Mesendoderm (in vitro differentiated cells): Measurements from ENCODE around the gene TMEM200B.
"Not testable (repeated sequence)": the region's sequence is repeated elsewhere in the genome, so short reads cannot be mapped to it uniquely, and the experiment has no call there.

Source experiments
- DNase-seq: peaks from one replicate; pipeline ENCODE4 v3.0.0; 2013
- H2AK5ac ChIP-seq: 2 replicates; pipeline ENCODE4 v1.6.1; 2013; ENCODE audit warnings: low read length, inconsistent platforms
- H2BK120ac ChIP-seq: 2 replicates; pipeline ENCODE4 v1.6.1; 2013; ENCODE audit warnings: low read depth, mild to moderate bottlenecking, low read length, moderate library complexity, mixed read lengths
- H2BK15ac ChIP-seq: replicated peaks from 2 replicates; pipeline ENCODE4 v1.6.1; 2013; ENCODE audit warnings: low read depth, mild to moderate bottlenecking, moderate library complexity
- H2BK5ac ChIP-seq: 2 replicates; pipeline ENCODE4 v1.6.1; 2013; ENCODE audit warnings: low read length, inconsistent platforms
- H3K18ac ChIP-seq: 2 replicates; pipeline ENCODE4 v1.6.1; 2013; ENCODE audit warnings: mild to moderate bottlenecking, low read length, mixed read lengths
- H3K23ac ChIP-seq: one replicate; pipeline ENCODE4 v1.6.1; 2013; ENCODE audit warnings: low read length
- H3K27ac ChIP-seq: 2 replicates; pipeline ENCODE4 v1.5.1; 2013; ENCODE audit warnings: low read depth, mild to moderate bottlenecking, inconsistent platforms, low read length, moderate library complexity
- H3K27me3 ChIP-seq: 2 replicates; pipeline ENCODE4 v1.6.1; 2013; ENCODE audit warnings: low read length, control low read depth, mild to moderate bottlenecking, inconsistent platforms; ENCODE audit not compliant: insufficient read depth, poor library complexity
- H3K36me3 ChIP-seq: 2 replicates; pipeline ENCODE4 v1.6.1; 2013; ENCODE audit warnings: low read length, inconsistent platforms; ENCODE audit not compliant: control insufficient read depth, insufficient read depth
- H3K4ac ChIP-seq: one replicate; pipeline ENCODE4 v1.6.1; 2013; ENCODE audit warnings: low read depth, mild to moderate bottlenecking, low read length, moderate library complexity
- H3K4me1 ChIP-seq: 2 replicates; pipeline ENCODE4 v1.6.1; 2013; ENCODE audit warnings: low read depth, low read length, inconsistent platforms; ENCODE audit not compliant: control insufficient read depth
- H3K4me2 ChIP-seq: 2 replicates; pipeline ENCODE4 v1.6.1; 2013; ENCODE audit warnings: low read length
- H3K4me3 ChIP-seq: 2 replicates; pipeline ENCODE4 v1.5.1; 2013; ENCODE audit warnings: mild to moderate bottlenecking, low read length
- H3K56ac ChIP-seq: one replicate; pipeline ENCODE4 v1.6.1; 2013; ENCODE audit warnings: low read length
- H3K79me1 ChIP-seq: 2 replicates; pipeline ENCODE4 v1.6.1; 2013; ENCODE audit warnings: low read length, inconsistent platforms
- H3K79me2 ChIP-seq: 2 replicates; pipeline ENCODE4 v1.6.1; 2013; ENCODE audit warnings: mild to moderate bottlenecking, low read length; ENCODE audit not compliant: control insufficient read depth, insufficient read depth
- H3K9ac ChIP-seq: 2 replicates; pipeline ENCODE4 v1.6.1; 2013; ENCODE audit warnings: low read length, inconsistent platforms
- H4K5ac ChIP-seq: one replicate; pipeline ENCODE4 v1.6.1; 2013; ENCODE audit warnings: low read length
- H4K8ac ChIP-seq: one replicate; pipeline ENCODE4 v1.6.1; 2013; ENCODE audit warnings: low read depth, mild to moderate bottlenecking, control low read depth, low read length, moderate library complexity
- WGBS: extraction: QIAGEN DNeasy Blood & Tissue Kit; methylation state at CpG from one replicate; pipeline ENCODE4 v1.1.7; 2013; ENCODE audit warnings: low lambda C conversion rate, missing lambda C conversion rate; ENCODE audit not compliant: insufficient coverage; ENCODE audit errors: extremely low coverage; 5-methylcytosine and 5-hydroxymethylcytosine counted together

The TMEM200B gene

DNA sequence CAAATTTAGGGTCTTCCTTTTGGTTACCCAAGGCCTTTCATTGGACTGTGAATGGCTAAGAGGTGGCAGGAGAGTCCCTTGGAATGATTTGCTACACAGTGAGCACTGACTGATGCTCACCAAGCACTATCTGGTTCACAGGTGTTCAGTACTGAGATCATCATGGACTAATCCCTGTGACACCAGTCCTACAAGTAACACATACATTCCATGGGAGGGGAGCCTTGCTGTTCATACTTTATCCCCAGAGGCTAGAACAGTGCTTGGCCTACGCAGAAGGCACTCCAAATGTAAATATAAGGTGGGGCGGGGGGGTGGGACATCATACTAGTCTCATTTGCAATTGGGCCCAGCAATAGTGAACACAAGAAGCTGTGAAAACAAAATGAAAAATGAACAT is 20.5 kb upstream of the TMEM200B start:
- Histone ChIP-seq H3K79me2 (no peaks in the 10 kb centered on the region), H2BK15ac (no peak overlapping the region), H4K8ac (no peak overlapping the region), H3K79me1 (peaks cover 2% of the 10 kb centered on the region), H2AK5ac (no peak overlapping the region), H3K36me3 (peaks cover 16% of the 10 kb centered on the region), H4K5ac (no peak overlapping the region), H3K27me3 (no peaks in the 10 kb centered on the region), H2BK5ac (no peak overlapping the region), H3K4me1 (no peaks in the 10 kb centered on the region), H3K9ac (no peak overlapping the region), H3K4ac (no peak overlapping the region), H3K23ac (no peak overlapping the region), H2BK120ac (no peak overlapping the region), H3K18ac (no peak overlapping the region), H3K4me3 (no peak overlapping the region), H3K56ac (no peak overlapping the region), H3K27ac (no peak overlapping the region), H3K4me2 (no peak overlapping the region)
- WGBS: no CpG with 5 or more reads among the region's 2 CpGs
- no peak for DNase-seq

DNA sequence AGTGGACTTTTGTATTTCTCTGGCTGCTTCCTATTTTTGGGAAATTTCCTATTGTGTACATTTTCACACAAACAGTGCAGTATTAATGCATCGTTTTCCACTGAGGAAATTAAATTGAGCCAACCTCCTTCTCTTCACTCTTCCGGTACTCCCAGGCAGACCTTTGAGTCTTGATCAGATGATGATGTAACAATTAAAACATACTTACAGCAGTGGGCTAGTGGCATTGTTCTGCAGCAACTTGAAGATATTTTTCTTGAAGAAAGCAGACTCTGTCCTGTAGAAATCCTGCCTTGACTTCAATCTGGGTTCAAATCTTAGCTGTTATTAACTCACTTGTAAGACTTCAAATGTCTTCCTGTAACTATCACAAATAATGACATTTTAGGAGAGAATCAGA is 19.0 kb upstream of the TMEM200B start:
- Histone ChIP-seq H3K79me1 (peaks cover 2% of the 10 kb centered on the region), H3K9ac (no peak overlapping the region), H3K79me2 (no peaks in the 10 kb centered on the region), H3K4me1 (no peaks in the 10 kb centered on the region), H2BK15ac (no peak overlapping the region), H2BK5ac (no peak overlapping the region), H3K18ac (no peak overlapping the region), H3K27ac (no peak overlapping the region), H3K56ac (no peak overlapping the region), H3K27me3 (no peaks in the 10 kb centered on the region), H2AK5ac (no peak overlapping the region), H3K36me3 (peaks cover 4% of the 10 kb centered on the region), H3K4ac (no peak overlapping the region), H4K5ac (no peak overlapping the region), H4K8ac (no peak overlapping the region), H3K4me3 (no peak overlapping the region), H2BK120ac (no peak overlapping the region), H3K4me2 (no peak overlapping the region), H3K23ac (no peak overlapping the region)
- DNase-seq: no peak
- no CpG with 5 or more reads among the region's 2 CpGs for WGBS

DNA sequence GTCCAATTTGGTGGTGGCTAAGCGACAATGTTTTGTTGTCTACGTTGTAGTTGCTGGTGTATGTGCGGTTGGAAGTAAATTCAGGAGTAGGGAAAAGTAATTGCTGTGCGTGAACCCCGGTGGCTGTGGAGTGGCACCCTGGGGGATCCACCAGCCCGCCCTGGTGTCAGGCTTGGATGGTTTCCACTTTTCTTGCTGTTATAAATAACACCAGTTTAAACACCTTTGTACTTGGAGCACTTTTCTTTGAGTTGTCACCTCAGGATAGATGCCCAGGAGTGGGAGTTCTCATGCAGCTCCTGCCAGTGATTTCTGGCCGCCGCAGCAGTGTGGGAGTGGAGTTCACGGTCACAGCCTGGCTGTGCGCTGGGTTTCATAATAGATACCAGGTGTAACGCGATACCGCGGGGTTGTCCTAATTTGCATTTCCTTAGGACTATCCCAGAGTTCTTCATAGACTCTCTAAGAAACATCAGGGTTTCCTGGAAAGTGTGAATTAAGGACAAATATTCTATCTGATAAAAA is 12.8 kb upstream of the TMEM200B start:
- Histone ChIP-seq H3K4me3 (no peak overlapping the region), H3K27ac (no peak overlapping the region), H3K36me3 (no peaks in the 10 kb centered on the region), H3K23ac (no peak overlapping the region), H3K27me3 (no peaks in the 10 kb centered on the region), H3K79me2 (no peaks in the 10 kb centered on the region), H3K4me2 (no peak overlapping the region), H4K8ac (no peak overlapping the region), H3K4ac (no peak overlapping the region), H4K5ac (no peak overlapping the region), H2BK5ac (no peak overlapping the region), H2BK15ac (no peak overlapping the region), H3K18ac (no peak overlapping the region), H3K79me1 (no peaks in the 10 kb centered on the region), H3K9ac (no peak overlapping the region), H3K4me1 (no peaks in the 10 kb centered on the region), H3K56ac (no peak overlapping the region), H2BK120ac (no peak overlapping the region), H2AK5ac (no peak overlapping the region)
- WGBS: no CpG with 5 or more reads among the region's 14 CpGs
- DNase-seq: peak; percentile 25

DNA sequence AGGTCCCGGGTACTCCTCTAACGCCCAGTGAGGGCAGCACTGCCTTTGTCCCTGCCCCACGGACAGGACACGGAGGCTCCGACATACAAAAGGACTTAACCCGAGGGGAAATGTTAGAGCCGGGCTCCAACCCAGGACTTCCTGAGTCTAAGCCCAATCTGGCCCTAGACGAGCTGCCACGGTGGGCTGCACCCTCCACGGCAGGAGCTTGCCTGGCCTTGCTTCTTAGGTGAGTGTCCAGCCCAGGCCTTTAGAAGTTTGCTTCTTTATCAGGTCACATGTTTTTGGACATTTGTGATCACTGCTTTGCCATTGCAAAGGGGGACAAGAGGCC is 11.0 kb upstream of the TMEM200B start:
- H2AK5ac ChIP-seq: no peak overlapping the region
- no peak overlapping the region for H3K4me3 ChIP-seq
- DNase-seq: no peak
- no peaks in the 10 kb centered on the region for H3K36me3 ChIP-seq
- no peak overlapping the region for H3K56ac ChIP-seq
- H3K4ac ChIP-seq: no peak overlapping the region
- no peak overlapping the region for H4K8ac ChIP-seq
- H3K79me2 ChIP-seq: no peaks in the 10 kb centered on the region
- no peak overlapping the region for H3K23ac ChIP-seq
- H2BK120ac ChIP-seq: no peak overlapping the region
- H3K27me3 ChIP-seq: no peaks in the 10 kb centered on the region
- H2BK5ac ChIP-seq: no peak overlapping the region
- H3K18ac ChIP-seq: no peak overlapping the region
- H2BK15ac ChIP-seq: no peak overlapping the region
- H3K4me1 ChIP-seq: peaks cover 2% of the 10 kb centered on the region
- no peak overlapping the region for H3K27ac ChIP-seq
- no peaks in the 10 kb centered on the region for H3K79me1 ChIP-seq
- WGBS: no CpG with 5 or more reads among the region's 10 CpGs
- no peak overlapping the region for H4K5ac ChIP-seq
- H3K4me2 ChIP-seq: no peak overlapping the region
- H3K9ac ChIP-seq: no peak overlapping the region

DNA sequence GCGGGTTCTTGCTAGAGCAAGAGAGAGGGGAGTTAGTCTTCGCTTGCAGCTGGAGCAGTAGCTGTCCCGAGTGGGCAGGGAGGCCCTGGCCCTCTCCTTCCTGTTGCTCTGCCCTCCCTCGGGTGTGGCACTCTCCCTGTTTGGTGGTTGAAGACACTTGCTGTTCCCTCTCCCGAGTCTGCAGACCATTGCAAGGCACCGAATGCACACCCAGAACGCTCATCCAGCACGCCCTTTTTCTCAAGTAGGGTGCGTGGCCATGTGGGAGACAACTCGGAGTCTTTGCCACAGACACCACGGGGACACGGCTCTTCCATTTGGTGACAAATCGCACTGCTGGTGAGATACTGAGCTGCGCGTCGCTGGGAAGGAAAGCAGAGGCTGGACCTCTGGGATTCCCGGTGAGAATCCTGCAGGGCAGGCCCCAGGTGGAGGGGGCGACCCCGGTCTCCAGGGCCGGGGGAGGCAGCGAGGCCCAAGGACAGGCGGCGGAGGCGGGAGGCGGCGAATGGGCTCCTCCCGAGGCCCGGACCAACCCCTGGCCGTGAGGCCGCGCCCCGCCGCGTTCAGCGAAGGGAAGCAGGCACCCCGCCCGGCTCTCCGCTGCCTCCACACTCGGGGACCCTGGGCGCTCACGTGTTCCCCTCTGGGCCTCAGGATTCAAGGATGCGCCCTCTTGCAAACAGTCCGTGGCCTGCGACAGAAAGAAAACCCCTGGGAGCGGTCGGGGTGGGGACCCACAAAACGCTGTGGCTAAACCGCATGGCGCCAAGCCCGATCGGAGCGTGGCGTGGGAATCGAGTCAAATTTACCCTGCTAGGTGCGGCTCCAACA is 10.4 kb upstream of the TMEM200B start:
- Histone ChIP-seq H4K5ac (no peak overlapping the region), H3K4me1 (peaks cover 2% of the 10 kb centered on the region), H3K27ac (no peak overlapping the region), H3K56ac (peak overlapping the region; percentile 30), H3K36me3 (no peaks in the 10 kb centered on the region), H3K23ac (no peak overlapping the region), H3K18ac (no peak overlapping the region), H3K79me2 (no peaks in the 10 kb centered on the region), H3K79me1 (no peaks in the 10 kb centered on the region), H2BK120ac (no peak overlapping the region), H3K27me3 (no peaks in the 10 kb centered on the region), H2BK15ac (no peak overlapping the region), H2BK5ac (no peak overlapping the region), H4K8ac (no peak overlapping the region), H3K4ac (no peak overlapping the region), H3K4me3 (no peak overlapping the region), H3K4me2 (no peak overlapping the region), H3K9ac (no peak overlapping the region), H2AK5ac (no peak overlapping the region)
- WGBS: no CpG with 5 or more reads among the region's 55 CpGs
- DNase-seq: no peak

DNA sequence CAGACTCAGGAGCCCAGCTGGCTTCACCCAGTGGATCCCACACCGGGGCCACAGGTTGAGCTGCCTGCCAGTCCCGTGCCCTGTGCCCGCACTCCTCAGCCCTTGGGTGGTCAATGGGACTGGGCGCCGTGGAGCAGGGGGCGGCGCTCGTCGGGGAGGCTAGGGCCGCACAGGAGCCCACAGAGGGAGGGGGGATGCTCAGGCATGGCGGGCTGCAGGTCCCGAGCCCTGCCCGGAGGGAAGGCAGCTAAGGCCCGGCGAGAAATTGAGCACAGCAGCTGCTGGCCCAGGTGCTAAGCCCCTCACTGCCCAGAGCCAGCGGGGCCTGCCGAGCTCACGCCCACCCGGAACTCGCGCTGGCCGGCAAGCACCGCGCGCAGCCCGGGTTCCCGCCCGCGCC is 7.4 kb upstream of the TMEM200B start:
- H2BK120ac ChIP-seq, H3K9ac ChIP-seq, H3K4me1 ChIP-seq, H4K5ac ChIP-seq, H2BK15ac ChIP-seq, H2AK5ac ChIP-seq, H4K8ac ChIP-seq, H3K23ac ChIP-seq, H3K4me3 ChIP-seq, H3K4ac ChIP-seq, H3K79me2 ChIP-seq, H3K79me1 ChIP-seq, H3K27ac ChIP-seq, H3K18ac ChIP-seq, H3K56ac ChIP-seq, H3K27me3 ChIP-seq, DNase-seq, H3K36me3 ChIP-seq, H2BK5ac ChIP-seq, H3K4me2 ChIP-seq: not testable (repeated sequence)
- no CpG with 5 or more reads among the region's 29 CpGs for WGBS
